Kidney (tissue), 14 donors: ENCODE results near the gene SUCNR1. TPM values are rescaled to one million over a fixed set of nuclear protein-coding genes. Genes with fewer than 3 reads are reported as not detected.
"Not testable (repeated sequence)": the region's sequence is repeated elsewhere in the genome, so short reads cannot be mapped to it uniquely, and the experiment has no call there.

Source experiments
- DNase-seq, 5 donors: peaks; one replicate each; pipeline ENCODE4 v3.0.0-alpha.2; 2013 to 2020
- FAIRE-seq: peaks from 2 replicates; lab custom pipeline; 2012; peaks lifted over from hg19 to GRCh38; lab: Jason Lieb, UNC
- H3K27ac ChIP-seq, 2 donors: one replicate each; pipeline ENCODE4 v1.7.0; 2013; ENCODE audit warnings: low read depth in 2 of 2, low read length in 2 of 2, inconsistent platforms in 1 of 2
- H3K27me3 ChIP-seq: one replicate; pipeline ENCODE4 v1.7.1; 2013; ENCODE audit warnings: low read length, inconsistent platforms; ENCODE audit not compliant: control insufficient read depth, insufficient read depth
- H3K36me3 ChIP-seq, 3 donors: one replicate each; pipeline versions ENCODE4 v1.7.0 to v1.7.1; 2013; ENCODE audit warnings: low read length in 3 of 3, control low read depth in 1 of 3, inconsistent platforms in 1 of 3; ENCODE audit not compliant: insufficient read depth in 3 of 3, control insufficient read depth in 2 of 3
- H3K4me1 ChIP-seq, 3 donors: one replicate each; pipeline versions ENCODE4 v1.7.0 to v1.7.1; 2013; ENCODE audit warnings: low read length in 3 of 3, inconsistent platforms in 1 of 3, low read depth in 1 of 3; ENCODE audit not compliant: control insufficient read depth in 2 of 3, insufficient read depth in 2 of 3
- H3K4me3 ChIP-seq, 3 donors: one replicate each; pipeline versions ENCODE4 v1.7.0 to v1.8.1; 2013; ENCODE audit warnings: low read length in 3 of 3, control low read depth in 1 of 3, inconsistent platforms in 1 of 3
- H3K9ac ChIP-seq, 3 donors: one replicate each; pipeline versions ENCODE4 v1.7.0 to v1.7.1; 2013; ENCODE audit warnings: low read length in 3 of 3, control low read depth in 1 of 3, inconsistent platforms in 1 of 3
- H3K9me3 ChIP-seq, 3 donors: one replicate each; pipeline versions ENCODE4 v1.7.0 to v1.7.1; 2013; ENCODE audit warnings: low read length in 3 of 3, control low read depth in 1 of 3, inconsistent platforms in 1 of 3; ENCODE audit not compliant: control insufficient read depth in 2 of 3, insufficient read depth in 1 of 3
- CTCF ChIP-seq: IDR thresholded peaks from 3 replicates; pipeline ENCODE4 v1.5.1; 2012; ENCODE audit warnings: mild to moderate bottlenecking, moderate library complexity, borderline replicate concordance; ENCODE audit not compliant: insufficient read depth; ENCODE audit errors: extremely low read depth
- intact Hi-C: fragments of 100-400 bp; cut with DNase I; formaldehyde crosslinking; loops from one replicate; pipeline ENCODE4 v1.11.1; 2022
- polyA plus RNA-seq: library from polyadenylated mRNA; stranded (reverse); fragments of 350-450 nt; fragmentation: Illumina TruSeq; extraction: RNeasy Lipid Tissue Mini Kit (QIAGEN cat#74804); gene quantifications from one replicate; pipeline ENCODE4 v1.2.3, GENCODE V29; 2014; ENCODE audit warnings: low read depth, low replicate concordance; ENCODE audit not compliant: insufficient read depth
- total RNA-seq: library from RNA; stranded (reverse); fragmentation: NEBNext Ultra II Directional; extraction: Animal tissue kit (Norgen Biotek cat#: 25700); gene quantifications from one replicate; pipeline ENCODE4 v1.2.1, GENCODE V29; 2021
- donor health status: control.
- donor health status: control.
- donor health status: control.
- donor health status: control.
- donor health status: control.
- donor health status: DM: yes; HTN: yes; CAD: no.
- donor health status: Normal renal cell carcinoma (clear cell type).

SUCNR1 gene
- total and polyA plus RNA-seq, 2 donors from 2014 or later = 7.3 to 16.3 TPM

GRCh38 chr3:151924753-151925152 is 51.3 kb downstream of the SUCNR1 start:
- no peak overlapping the region for H3K9ac ChIP-seq
- H3K27me3 ChIP-seq = no peaks in the 10 kb centered on the region
- H3K36me3 ChIP-seq = no peaks in the 10 kb centered on the region
- FAIRE-seq (no peak), DNase-seq (no peak)
- no peak overlapping the region for H3K27ac ChIP-seq
- no peak for TF ChIP-seq CTCF
- intact Hi-C loops = no loop called here
- H3K4me3 ChIP-seq = no peak overlapping the region
- no peaks in the 10 kb centered on the region for H3K9me3 ChIP-seq
- H3K4me1 ChIP-seq = no peaks in the 10 kb centered on the region

DNA sequence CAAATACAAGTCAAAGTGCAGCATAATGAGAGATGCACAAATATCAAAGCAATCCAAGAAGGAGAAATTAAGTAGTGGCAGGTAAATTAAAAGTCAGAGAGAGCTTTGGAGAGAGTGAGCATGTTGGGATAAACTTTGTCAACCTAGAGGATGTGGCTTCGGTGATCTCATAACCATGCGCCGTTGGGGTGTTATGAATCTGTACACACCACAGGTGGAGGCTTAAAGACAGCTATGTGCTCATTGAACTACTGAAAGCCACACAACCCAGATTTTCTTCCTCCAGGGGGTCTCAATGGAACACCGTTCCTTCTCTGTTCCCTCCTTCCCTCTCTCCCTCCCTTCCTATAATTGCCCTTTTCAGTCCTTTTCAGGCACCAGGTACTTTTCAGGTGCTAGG is 52.0 kb downstream of the SUCNR1 start:
- H3K27me3 ChIP-seq = no peaks in the 10 kb centered on the region
- FAIRE-seq (no peak), DNase-seq (no peak)
- H3K27ac ChIP-seq = no peak overlapping the region
- H3K9ac ChIP-seq = no peak overlapping the region
- no peaks in the 10 kb centered on the region for H3K36me3 ChIP-seq
- no peak overlapping the region for H3K4me3 ChIP-seq
- H3K4me1 ChIP-seq = no peaks in the 10 kb centered on the region
- TF ChIP-seq CTCF = no peak
- intact Hi-C loops = no loop called here
- H3K9me3 ChIP-seq = no peaks in the 10 kb centered on the region

DNA sequence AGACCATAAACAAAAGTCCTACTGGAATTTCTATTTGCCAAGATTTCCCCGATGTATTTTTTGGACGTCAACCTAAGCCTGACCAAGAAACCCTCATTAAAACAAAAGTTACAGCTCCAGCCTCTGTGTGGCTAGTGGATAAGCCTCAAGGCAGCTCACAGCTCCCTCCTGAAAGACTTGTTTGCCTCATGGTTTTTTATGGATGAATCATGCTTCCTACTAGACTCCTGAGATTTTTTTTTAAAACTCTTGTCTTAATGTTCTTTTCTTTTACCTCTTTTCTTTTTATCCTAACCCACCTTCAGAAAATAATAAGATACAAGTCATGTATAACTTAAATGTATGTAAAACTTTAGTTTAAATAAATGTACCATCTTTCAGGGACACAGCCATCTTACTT is 52.4 kb downstream of the SUCNR1 start:
- Histone ChIP-seq H3K36me3 (no peaks in the 10 kb centered on the region), H3K27me3 (no peaks in the 10 kb centered on the region), H3K4me1 (no peaks in the 10 kb centered on the region), H3K9ac (no peak overlapping the region), H3K27ac (no peak overlapping the region), H3K9me3 (no peaks in the 10 kb centered on the region), H3K4me3 (no peak overlapping the region)
- DNase-seq (no peak), FAIRE-seq (no peak)
- intact Hi-C loops = no loop called here
- TF ChIP-seq CTCF = no peak

DNA sequence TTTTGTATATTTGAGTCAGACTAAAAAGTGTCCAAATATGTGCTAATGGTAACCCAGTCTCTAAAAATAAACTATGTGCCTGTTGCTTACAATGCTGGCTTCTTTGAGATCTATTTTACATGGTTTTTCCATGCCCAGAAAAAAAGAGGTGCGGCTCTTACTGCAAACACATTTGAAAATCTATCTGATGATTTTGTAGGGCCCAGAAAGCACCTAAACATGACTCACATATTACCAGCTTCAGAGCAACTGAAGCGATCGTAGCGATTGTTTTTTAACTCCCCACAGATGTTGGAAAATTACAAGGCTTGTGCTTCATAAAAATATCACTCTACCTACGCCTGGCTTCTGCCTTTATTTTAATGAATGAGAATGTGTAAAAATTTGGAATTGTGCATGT is 53.5 kb downstream of the SUCNR1 start:
- Histone ChIP-seq H3K27me3 (no peaks in the 10 kb centered on the region), H3K4me1 (no peaks in the 10 kb centered on the region), H3K9me3 (no peaks in the 10 kb centered on the region), H3K27ac (no peak overlapping the region), H3K9ac (no peak overlapping the region), H3K36me3 (no peaks in the 10 kb centered on the region), H3K4me3 (no peak overlapping the region)
- DNase-seq = no peak
- TF ChIP-seq CTCF = no peak
- FAIRE-seq = no peak
- intact Hi-C loops = no loop called here

DNA sequence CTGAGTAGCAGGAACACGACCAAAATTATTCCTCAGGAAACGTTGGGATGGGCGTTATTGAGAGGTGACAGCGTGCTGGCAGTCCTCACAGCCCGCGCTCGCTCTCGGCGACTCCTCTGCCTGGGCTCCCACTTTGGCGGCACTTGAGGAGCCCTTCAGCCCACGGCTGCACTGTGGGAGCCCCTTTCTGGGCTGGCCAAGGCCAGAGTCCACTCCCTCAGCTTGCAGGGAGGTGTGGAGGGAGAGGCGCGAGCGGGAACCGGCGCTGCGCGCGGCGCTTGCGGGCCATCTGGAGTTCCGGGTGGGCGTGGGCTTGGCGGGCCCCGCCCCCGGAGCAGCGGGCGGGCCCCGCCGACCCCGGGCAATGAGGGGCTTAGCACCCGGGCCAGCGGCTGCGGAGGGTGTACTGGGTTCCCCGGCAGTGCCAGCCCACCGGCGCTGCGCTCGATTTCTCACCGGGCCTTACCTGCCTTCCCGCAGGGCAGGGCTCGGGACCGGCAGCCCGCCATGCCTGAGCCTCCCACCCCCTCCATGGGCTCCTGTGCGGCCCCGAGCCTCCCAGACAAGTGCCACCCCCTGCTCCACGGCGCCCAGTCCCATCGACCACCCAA is 54.6 kb downstream of the SUCNR1 start:
- H3K27ac ChIP-seq, FAIRE-seq, DNase-seq, H3K4me1 ChIP-seq, H3K9ac ChIP-seq, H3K9me3 ChIP-seq, H3K27me3 ChIP-seq, H3K36me3 ChIP-seq, intact Hi-C loops, H3K4me3 ChIP-seq: not testable (repeated sequence)
